GM12878 (cell line): Measurements from ENCODE around the gene DNTT. TPM values are rescaled to one million over a fixed set of nuclear protein-coding genes. Genes with fewer than 3 reads are reported as not detected.

Experiments
- BACH1 ChIP-seq: fragments of 450-650 bp; IDR thresholded peaks from 2 replicates; pipeline ENCODE4 v1.6.1; 2017; ENCODE audit warnings: mild to moderate bottlenecking, borderline replicate concordance
- BRCA1 ChIP-seq: IDR thresholded peaks from 2 replicates; pipeline ENCODE4 v1.6.1; 2011; ENCODE audit warnings: low read depth, low read length, improper control_type of control experiment
- CREM ChIP-seq: IDR thresholded peaks from 2 replicates; pipeline ENCODE4 v1.6.1; 2014; ENCODE audit warnings: antibody characterized with exemption, low read depth
- JUNB ChIP-seq: IDR thresholded peaks from 2 replicates; pipeline ENCODE4 v1.6.1; 2016; ENCODE audit warnings: antibody characterized with exemption, mild to moderate bottlenecking
- POLR2A ChIP-seq: IDR thresholded peaks from 2 replicates; pipeline ENCODE4 v1.6.1; 2011; ENCODE audit warnings: low read depth, mild to moderate bottlenecking, low read length
- SMAD5 ChIP-seq: IDR thresholded peaks from 2 replicates; pipeline ENCODE4 v1.6.1; 2016; ENCODE audit warnings: antibody characterized with exemption, low read depth
- SUPT20H ChIP-seq: IDR thresholded peaks from 2 replicates; pipeline ENCODE4 v1.6.1; 2011; ENCODE audit warnings: low read depth, mild to moderate bottlenecking, low read length, moderate library complexity, borderline replicate concordance; ENCODE audit not compliant: control insufficient read depth
- TARDBP ChIP-seq: IDR thresholded peaks from 2 replicates; pipeline ENCODE4 v1.6.1; 2016; ENCODE audit warnings: borderline replicate concordance
- YBX1 ChIP-seq: fragments of 450-650 bp; IDR thresholded peaks from 2 replicates; pipeline ENCODE4 v1.6.1; 2016; ENCODE audit warnings: antibody characterized with exemption
- ZBED1 ChIP-seq: IDR thresholded peaks from 2 replicates; pipeline ENCODE4 v1.6.1; 2016; ENCODE audit warnings: borderline replicate concordance
- ZNF207 ChIP-seq: fragments of 450-650 bp; IDR thresholded peaks from 2 replicates; pipeline ENCODE4 v1.6.1; 2014; ENCODE audit warnings: antibody characterized with exemption, mild to moderate bottlenecking, borderline replicate concordance
- ZNF24 ChIP-seq: fragments of 450-650 bp; IDR thresholded peaks from 2 replicates; pipeline ENCODE4 v1.6.1; 2017; ENCODE audit warnings: antibody characterized with exemption, mild to moderate bottlenecking
- polyA plus RNA-seq, 11 experiments: library from polyadenylated mRNA; depleted of rRNA in 4 of 11; unstranded in 6 of 11; stranded (reverse) in 5 of 11; fragments of >200 nt; fragmentation: Nextera tagmentation in 4 of 11; fragmentation: Illumina TruSeq in 1 of 11; extraction: Ambion mirVana in 4 of 11; extraction: Trizol in 1 of 11; gene quantifications; 1 replicate in 1 of 11; 2 replicates in 10 of 11; pipeline versions ENCODE4 v1.2.1 to v1.2.3, GENCODE V29; 2011 to 2016; ENCODE audit warnings: inconsistent platforms in 2 of 11, missing spikeins in 2 of 11, low read depth in 1 of 11
- total RNA-seq, 4 experiments: library from RNA; depleted of rRNA in 3 of 4; stranded (reverse); fragments of >200 nt in 3 of 4; fragmentation: Illumina TruSeq in 1 of 4; extraction: Trizol in 1 of 4; gene quantifications; 2 replicates each; pipeline versions ENCODE4 v1.2.1 to v1.2.3, GENCODE V29; 2013 to 2021
- TF ChIP-seq, protein P1 (sequence below): fragments of 450-650 bp; IDR thresholded peaks from 2 replicates; pipeline ENCODE4 v1.6.1; 2017; ENCODE audit warnings: mild to moderate bottlenecking, moderate library complexity
- TF ChIP-seq, protein P2 (sequence below): IDR thresholded peaks from 2 replicates; pipeline ENCODE4 v1.6.1; 2012; ENCODE audit warnings: low read length, inconsistent platforms
- TF ChIP-seq, protein P3 (sequence below): fragments of 450-650 bp; IDR thresholded peaks from 2 replicates; pipeline ENCODE4 v1.6.1; 2014; ENCODE audit warnings: mild to moderate bottlenecking
- TF ChIP-seq, protein P4 (sequence below): fragments of 450-650 bp; IDR thresholded peaks from 2 replicates; pipeline ENCODE4 v1.6.1; 2016; ENCODE audit warnings: mild to moderate bottlenecking, moderate library complexity, borderline replicate concordance
- TF ChIP-seq, protein P5 (sequence below): fragments of 450-650 bp; IDR thresholded peaks from 2 replicates; pipeline ENCODE4 v1.6.1; 2016; ENCODE audit warnings: mild to moderate bottlenecking

DNTT gene
- total and polyA plus RNA-seq, 10 of the 15 experiments (the other 5 are each of a cell fraction or from before 2014, with no cell fraction given), result 0.06 to 0.13 (median 0.09) TPM; not detected in 5

DNA sequence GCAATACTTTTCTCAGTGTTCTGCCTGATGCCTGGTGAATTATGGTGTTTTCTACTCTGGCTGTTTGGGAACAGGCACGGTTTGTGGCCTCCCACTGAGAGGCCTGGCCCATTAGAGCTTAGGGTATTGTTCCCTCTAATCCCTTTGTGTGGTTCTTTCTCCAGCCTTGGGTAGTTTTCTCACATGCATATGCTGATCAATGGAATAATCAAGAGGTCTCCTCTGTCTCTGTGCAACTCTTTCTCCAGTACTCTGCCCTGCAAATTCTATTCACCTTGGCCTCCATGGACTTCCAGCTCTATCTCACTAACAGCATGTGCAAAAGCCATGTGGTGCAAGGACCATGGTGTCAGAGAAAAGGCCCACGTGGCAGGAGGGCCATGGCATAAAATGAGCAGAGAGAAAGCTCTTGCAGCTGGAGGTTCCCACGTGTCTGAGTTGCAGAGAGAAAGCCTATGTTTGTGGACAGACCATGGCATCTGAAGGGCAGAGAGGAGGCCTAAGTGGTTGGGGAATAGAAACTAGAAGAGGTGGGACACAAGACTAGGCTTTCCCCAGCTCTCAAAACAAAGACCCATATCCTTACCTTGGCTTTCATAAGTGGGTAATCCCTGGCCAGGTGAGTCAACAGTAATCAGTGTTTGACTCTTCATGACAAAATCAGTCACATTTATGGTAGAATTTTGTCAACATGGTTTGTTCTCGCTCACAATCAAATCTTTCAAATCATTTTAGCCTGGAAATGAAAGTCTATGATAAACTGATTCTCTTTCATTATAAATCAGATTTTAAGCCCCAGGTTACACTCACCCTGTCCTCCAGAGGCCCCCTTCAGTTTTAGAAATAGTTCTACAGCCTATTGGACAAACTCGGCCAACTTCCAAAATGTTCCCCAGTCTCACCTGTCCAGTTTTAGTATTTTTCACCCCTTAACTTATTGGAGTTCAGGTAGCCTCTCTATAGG lies 37.3 kb downstream of the DNTT start (continued):
- TF ChIP-seq JUNB (peak; percentile 92), YBX1 (no peak), BACH1 (no peak), ZNF207 (no peak), ZBED1 (no peak), CREM (peak; percentile 15; the same call in 1 of the 2 replicates), POLR2A (no peak), SUPT20H (no peak), TARDBP (no peak), ZNF24 (0 out of 2 replicates have a peak, but pooled peaks have one; percentile 27), BRCA1 (no peak), SMAD5 (no peak)
- TF ChIP-seq, protein P1, sequence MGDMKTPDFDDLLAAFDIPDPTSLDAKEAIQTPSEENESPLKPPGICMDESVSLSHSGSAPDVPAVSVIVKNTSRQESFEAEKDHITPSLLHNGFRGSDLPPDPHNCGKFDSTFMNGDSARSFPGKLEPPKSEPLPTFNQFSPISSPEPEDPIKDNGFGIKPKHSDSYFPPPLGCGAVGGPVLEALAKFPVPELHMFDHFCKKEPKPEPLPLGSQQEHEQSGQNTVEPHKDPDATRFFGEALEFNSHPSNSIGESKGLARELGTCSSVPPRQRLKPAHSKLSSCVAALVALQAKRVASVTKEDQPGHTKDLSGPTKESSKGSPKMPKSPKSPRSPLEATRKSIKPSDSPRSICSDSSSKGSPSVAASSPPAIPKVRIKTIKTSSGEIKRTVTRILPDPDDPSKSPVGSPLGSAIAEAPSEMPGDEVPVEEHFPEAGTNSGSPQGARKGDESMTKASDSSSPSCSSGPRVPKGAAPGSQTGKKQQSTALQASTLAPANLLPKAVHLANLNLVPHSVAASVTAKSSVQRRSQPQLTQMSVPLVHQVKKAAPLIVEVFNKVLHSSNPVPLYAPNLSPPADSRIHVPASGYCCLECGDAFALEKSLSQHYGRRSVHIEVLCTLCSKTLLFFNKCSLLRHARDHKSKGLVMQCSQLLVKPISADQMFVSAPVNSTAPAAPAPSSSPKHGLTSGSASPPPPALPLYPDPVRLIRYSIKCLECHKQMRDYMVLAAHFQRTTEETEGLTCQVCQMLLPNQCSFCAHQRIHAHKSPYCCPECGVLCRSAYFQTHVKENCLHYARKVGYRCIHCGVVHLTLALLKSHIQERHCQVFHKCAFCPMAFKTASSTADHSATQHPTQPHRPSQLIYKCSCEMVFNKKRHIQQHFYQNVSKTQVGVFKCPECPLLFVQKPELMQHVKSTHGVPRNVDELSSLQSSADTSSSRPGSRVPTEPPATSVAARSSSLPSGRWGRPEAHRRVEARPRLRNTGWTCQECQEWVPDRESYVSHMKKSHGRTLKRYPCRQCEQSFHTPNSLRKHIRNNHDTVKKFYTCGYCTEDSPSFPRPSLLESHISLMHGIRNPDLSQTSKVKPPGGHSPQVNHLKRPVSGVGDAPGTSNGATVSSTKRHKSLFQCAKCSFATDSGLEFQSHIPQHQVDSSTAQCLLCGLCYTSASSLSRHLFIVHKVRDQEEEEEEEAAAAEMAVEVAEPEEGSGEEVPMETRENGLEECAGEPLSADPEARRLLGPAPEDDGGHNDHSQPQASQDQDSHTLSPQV, result no peak
- TF ChIP-seq, protein P2, sequence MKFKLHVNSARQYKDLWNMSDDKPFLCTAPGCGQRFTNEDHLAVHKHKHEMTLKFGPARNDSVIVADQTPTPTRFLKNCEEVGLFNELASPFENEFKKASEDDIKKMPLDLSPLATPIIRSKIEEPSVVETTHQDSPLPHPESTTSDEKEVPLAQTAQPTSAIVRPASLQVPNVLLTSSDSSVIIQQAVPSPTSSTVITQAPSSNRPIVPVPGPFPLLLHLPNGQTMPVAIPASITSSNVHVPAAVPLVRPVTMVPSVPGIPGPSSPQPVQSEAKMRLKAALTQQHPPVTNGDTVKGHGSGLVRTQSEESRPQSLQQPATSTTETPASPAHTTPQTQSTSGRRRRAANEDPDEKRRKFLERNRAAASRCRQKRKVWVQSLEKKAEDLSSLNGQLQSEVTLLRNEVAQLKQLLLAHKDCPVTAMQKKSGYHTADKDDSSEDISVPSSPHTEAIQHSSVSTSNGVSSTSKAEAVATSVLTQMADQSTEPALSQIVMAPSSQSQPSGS, result peak; percentile 61; the same call in 1 of the 2 replicates
- TF ChIP-seq, protein P3, sequence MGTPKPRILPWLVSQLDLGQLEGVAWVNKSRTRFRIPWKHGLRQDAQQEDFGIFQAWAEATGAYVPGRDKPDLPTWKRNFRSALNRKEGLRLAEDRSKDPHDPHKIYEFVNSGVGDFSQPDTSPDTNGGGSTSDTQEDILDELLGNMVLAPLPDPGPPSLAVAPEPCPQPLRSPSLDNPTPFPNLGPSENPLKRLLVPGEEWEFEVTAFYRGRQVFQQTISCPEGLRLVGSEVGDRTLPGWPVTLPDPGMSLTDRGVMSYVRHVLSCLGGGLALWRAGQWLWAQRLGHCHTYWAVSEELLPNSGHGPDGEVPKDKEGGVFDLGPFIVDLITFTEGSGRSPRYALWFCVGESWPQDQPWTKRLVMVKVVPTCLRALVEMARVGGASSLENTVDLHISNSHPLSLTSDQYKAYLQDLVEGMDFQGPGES, result no peak
- TF ChIP-seq, protein P4, sequence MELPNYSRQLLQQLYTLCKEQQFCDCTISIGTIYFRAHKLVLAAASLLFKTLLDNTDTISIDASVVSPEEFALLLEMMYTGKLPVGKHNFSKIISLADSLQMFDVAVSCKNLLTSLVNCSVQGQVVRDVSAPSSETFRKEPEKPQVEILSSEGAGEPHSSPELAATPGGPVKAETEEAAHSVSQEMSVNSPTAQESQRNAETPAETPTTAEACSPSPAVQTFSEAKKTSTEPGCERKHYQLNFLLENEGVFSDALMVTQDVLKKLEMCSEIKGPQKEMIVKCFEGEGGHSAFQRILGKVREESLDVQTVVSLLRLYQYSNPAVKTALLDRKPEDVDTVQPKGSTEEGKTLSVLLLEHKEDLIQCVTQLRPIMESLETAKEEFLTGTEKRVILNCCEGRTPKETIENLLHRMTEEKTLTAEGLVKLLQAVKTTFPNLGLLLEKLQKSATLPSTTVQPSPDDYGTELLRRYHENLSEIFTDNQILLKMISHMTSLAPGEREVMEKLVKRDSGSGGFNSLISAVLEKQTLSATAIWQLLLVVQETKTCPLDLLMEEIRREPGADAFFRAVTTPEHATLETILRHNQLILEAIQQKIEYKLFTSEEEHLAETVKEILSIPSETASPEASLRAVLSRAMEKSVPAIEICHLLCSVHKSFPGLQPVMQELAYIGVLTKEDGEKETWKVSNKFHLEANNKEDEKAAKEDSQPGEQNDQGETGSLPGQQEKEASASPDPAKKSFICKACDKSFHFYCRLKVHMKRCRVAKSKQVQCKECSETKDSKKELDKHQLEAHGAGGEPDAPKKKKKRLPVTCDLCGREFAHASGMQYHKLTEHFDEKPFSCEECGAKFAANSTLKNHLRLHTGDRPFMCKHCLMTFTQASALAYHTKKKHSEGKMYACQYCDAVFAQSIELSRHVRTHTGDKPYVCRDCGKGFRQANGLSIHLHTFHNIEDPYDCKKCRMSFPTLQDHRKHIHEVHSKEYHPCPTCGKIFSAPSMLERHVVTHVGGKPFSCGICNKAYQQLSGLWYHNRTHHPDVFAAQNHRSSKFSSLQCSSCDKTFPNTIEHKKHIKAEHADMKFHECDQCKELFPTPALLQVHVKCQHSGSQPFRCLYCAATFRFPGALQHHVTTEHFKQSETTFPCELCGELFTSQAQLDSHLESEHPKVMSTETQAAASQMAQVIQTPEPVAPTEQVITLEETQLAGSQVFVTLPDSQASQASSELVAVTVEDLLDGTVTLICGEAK, result no peak
- TF ChIP-seq, protein P5, sequence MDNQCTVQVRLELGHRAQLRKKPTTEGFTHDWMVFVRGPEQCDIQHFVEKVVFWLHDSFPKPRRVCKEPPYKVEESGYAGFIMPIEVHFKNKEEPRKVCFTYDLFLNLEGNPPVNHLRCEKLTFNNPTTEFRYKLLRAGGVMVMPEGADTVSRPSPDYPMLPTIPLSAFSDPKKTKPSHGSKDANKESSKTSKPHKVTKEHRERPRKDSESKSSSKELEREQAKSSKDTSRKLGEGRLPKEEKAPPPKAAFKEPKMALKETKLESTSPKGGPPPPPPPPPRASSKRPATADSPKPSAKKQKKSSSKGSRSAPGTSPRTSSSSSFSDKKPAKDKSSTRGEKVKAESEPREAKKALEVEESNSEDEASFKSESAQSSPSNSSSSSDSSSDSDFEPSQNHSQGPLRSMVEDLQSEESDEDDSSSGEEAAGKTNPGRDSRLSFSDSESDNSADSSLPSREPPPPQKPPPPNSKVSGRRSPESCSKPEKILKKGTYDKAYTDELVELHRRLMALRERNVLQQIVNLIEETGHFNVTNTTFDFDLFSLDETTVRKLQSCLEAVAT, result no peak
